Left kidney (tissue), 8 donors: ENCODE results near the gene AASDH. TPM values are rescaled to one million over a fixed set of nuclear protein-coding genes. Genes with fewer than 3 reads are reported as not detected.

Experiments used
- DNase-seq: peaks from one replicate; pipeline ENCODE4 v3.0.0-alpha.2; 2013
- long read RNA-seq, 8 donors: transcript quantifications; one replicate each; lab custom pipeline, GENCODE V29; 2026
- polyA plus RNA-seq: library from polyadenylated mRNA; unstranded; fragments of 120-200 nt; gene quantifications from one replicate; pipeline ENCODE4 v1.2.1, GENCODE V29; 2013; ENCODE audit not compliant: insufficient read length

The AASDH gene
- polyA plus RNA-seq = 32.1 TPM
- long read RNA-seq, donor 1, partial matches to known transcripts = 0 of 3 reads
- long read RNA-seq, donor 1, other reads (novel, unspliced or antisense) = 0 of 3 reads
- long read RNA-seq, donor 2, partial matches to known transcripts = 6 of 7 reads
- long read RNA-seq, donor 2, other reads (novel, unspliced or antisense) = 0 of 7 reads
- long read RNA-seq, donor 3, partial matches to known transcripts = 0 of 2 reads
- long read RNA-seq, donor 3, other reads (novel, unspliced or antisense) = 0 of 2 reads
- long read RNA-seq, donor 4 = 0 reads
- long read RNA-seq, donor 5, partial matches to known transcripts = 8 of 10 reads
- long read RNA-seq, donor 5, other reads (novel, unspliced or antisense) = 0 of 10 reads
- long read RNA-seq, donor 6, partial matches to known transcripts = 0 of 4 reads
- long read RNA-seq, donor 6, other reads (novel, unspliced or antisense) = 0 of 4 reads
- long read RNA-seq, donor 7, partial matches to known transcripts = 15 of 16 reads
- long read RNA-seq, donor 7, other reads (novel, unspliced or antisense) = 0 of 16 reads
- long read RNA-seq, donor 8 = 0 reads

- peak; percentile 94 for DNase-seq
Measured at GRCh38 chr4:56387023-56388001, at the start of gene AASDH. AASDH (minus strand) TSS chr4:56387491; CDS start chr4:56384299, 3,192 bp downstream.

DNA sequence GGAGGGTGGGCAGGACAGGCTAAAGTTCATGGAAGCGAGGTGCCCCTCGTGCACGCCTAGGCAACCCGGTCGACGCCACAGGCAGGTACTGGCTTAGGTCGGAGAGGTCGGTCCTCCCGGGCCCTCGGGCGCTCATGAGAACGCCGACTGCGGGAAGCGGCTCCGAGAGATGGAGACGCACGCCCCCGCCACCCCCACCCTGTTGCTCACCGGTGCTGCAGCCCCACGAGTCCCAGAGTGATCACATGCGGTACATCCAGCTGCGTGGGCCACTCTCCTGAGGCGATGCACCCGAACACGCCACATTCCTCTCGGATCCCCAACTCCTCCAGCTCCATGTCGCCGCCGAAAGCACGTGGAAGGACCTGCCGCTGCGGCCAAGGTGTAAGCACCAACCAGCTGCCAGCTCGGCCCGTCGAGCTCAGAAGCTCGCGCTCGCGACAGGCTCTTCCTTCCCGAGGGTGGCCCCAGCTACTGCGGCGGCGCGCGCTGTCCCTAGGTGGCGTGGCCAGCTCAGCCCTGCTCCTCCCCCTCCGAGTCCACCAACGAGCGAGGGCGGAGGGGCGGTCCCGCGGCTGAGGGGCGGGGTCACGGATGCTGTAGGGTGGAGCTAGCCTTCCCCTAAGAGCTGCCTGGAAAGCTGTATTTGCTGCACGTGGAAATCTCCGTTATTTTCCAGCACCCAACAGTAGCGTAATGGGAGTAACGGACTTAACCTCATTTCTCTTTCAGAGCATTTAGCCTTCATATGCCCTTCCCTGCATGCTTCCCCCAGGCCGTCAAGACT lies 48.0 kb upstream of the AASDH start, which contains the start of gene PPAT:
Gene PPAT, minus strand, starts transcription at position 476 of the 787 bp plus-strand sequence. Its CDS starts 138 bp downstream, at position 338.
- peak; percentile 98 for DNase-seq

GRCh38 chr4:56434599-56435139 lies 47.4 kb upstream of the AASDH start:
- peak; percentile 26 for DNase-seq

DNA sequence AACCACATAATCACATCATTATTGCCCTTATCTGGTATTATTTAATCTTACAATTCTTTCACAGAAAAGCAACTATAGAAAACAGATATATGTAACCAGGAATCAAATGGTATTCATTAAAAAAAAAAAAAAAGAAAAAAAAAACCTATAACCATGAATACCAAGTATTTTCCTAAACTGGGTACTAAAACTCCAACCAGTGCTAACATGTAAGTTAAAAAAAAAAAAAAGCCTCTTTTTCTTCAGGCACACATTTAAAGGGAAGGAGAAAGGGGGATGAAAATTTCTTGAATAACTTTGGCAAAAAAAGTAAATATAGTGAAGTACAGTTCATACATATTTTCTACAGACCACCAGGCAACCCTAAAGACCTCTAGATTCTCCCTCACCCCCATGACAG lies 46.0 kb upstream of the AASDH start:
- DNase-seq = no peak

- no peak for DNase-seq
Measured at GRCh38 chr4:56430203-56430602, 42.9 kb upstream of the AASDH start.

GRCh38 chr4:56427179-56427578 lies 39.9 kb upstream of the AASDH start:
- DNase-seq = no peak

GRCh38 chr4:56426273-56426672 lies 39.0 kb upstream of the AASDH start:
- no peak for DNase-seq

GRCh38 chr4:56425518-56425917 lies 38.2 kb upstream of the AASDH start:
- DNase-seq = no peak

DNA sequence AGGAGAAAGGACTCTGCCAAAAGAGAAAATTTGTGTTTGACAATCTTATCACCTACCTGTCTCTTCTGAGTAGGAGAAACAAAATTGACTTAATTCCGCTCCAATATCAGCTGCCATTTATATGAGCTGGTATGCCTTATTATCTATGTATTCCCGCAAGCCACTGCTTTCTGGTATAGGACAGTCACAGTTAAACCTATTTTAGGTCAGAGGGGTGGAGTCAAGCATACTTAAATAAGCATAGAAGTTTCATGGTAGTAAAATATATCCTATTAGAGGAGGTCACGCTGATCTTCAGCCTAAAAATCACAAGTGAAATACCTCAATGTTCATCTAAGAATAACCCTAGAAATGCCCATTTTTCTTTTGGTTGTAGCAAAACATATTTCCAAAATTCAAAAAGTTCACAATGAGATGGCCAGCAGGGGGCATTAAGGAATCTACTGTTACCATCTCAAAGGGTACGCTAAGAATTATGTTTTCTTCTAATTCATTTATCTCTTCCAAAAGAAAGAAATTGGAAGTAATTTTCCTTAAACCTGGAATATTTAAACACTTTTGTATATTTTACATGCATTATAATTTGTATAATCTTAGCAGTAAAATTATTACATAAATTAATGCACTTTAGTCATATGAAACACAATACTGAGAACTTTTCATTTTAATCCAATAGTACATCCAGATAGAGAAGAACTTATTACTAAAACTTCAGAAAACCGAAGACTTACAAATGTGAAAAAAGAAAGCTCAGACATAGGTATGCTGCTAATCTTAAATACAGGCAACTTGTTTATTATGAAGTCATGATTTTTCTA lies 37.6 kb upstream of the AASDH start:
- no peak for DNase-seq

DNA sequence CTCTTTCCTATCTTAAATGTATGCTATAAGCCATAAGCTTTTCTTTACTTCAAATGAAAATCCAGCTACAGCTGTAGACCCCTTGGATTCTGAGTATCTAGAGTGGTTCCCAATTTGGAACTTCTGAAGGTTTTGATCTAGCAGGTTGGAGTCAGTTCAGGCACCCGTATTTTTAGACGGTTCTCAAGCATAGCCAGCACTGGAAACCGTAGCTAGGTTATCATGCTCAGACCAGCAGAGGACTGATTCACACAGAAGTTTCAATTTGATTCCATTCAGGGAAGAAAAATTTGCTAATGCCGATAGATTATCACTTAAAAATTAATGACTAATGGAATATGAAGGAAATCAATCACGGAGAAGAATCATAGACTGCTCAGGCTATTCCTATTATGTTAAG lies 36.9 kb upstream of the AASDH start:
- DNase-seq = no peak

DNA sequence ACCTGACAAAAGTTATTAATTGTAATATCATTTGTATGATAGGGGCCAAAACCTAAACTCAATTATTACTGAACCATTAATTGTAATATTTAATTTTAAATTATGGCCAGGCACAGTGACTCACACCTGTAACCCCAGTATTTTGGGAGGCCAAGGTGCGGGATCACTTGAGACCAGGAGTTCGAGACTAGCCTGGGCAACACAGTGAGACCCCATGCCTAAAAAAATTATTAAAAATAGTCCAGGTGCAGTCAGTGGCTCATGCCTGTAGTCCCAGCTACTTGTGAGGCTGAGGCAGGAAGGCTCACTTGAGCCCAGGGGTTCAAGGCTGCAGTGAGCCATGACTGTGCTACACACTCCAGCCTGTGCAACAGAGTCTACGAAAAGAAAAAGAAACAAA lies 30.1 kb upstream of the AASDH start:
- DNase-seq = no peak

DNA sequence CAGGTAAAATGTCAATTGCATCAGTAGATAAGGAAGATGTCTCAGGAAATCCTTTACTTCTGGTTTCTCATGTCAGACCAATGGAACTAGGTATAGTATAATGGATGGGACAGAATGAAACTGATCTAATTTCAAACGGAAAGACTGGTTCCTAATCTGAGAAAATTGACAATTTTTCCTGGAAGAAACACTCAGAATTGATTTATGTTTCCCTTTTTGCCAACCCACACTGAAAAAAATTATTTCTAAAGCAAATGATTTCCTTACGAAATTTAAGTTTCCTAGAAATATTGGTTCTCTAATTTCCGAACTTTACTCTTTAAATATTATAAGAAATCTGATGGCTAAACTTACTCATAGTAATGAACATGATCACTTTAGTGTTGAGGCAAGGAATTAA lies 29.1 kb upstream of the AASDH start:
- DNase-seq = no peak

GRCh38 chr4:56414135-56414670 lies 26.9 kb upstream of the AASDH start:
- no peak for DNase-seq

GRCh38 chr4:56410247-56411062 lies 23.2 kb upstream of the AASDH start:
- DNase-seq = peak; percentile 91

DNA sequence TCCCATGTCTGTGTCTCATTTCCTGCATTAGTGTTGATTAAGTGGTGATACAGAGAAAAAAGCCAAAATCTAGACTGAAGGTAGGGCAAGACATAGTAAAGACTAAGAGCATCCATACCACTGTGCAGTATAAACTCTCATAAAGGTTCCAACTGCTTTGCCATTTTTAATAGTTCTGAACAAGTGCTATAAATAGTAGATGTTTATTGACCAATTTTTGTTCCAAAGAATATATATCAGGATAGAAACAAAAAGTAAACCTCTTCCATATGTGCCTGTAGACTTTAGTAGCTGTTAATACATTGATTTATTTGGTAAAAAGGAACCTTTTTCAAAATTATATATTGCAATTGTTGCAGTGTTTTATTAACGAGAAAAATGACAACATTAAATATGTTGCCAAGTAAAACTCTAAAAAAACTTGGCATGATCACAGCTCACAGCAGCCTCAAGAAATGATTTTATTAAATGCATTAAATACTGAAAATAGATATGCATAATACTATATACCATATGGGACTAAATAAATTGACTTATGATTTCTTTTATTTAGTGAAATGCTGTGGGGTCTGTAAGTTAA lies 22.3 kb upstream of the AASDH start:
- DNase-seq = no peak

DNA sequence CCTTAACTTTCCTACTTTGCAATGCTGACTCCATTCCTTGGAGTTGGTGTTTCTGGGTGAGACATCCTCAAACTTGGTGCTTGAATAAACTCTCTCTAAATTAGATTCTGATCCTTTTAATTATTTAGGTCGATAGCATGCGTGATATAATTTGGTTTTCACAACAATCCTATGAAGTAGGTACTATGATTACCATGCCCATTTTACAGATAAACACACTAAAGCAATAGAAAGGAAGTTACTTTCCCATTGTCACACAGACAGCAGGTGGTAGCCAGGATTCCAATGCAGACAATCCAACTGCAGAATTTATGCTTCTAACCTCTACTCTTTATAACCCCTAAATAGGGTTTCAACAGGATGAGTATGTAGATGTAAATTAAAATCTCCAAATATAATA lies 21.7 kb upstream of the AASDH start:
- DNase-seq = no peak

GRCh38 chr4:56406151-56406550 lies 18.9 kb upstream of the AASDH start:
- DNase-seq = no peak

GRCh38 chr4:56405016-56405415 lies 17.7 kb upstream of the AASDH start:
- DNase-seq = no peak

DNA sequence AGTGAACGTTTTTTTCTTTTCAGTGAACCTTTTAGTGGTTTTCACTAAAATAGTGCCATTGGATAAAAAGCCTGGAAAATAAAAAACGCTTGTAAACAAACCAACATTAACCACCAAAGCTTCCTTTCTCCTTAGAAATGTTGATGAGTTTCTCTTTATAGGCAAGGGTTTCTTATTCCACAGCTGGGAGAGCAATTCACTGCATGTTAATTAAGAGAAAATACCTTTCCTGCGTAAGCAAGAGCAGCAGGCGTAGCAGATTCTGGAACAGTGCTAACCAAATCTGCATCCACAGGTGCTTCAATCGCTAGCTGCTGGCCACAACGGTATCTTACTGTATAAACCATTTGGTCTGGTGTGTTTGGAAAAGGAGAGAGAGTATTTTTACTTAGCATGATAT lies 13.3 kb upstream of the AASDH start:
- no peak for DNase-seq
